H1 (cell line): ENCODE results near the gene NRSN1. TPM values are rescaled to one million over a fixed set of nuclear protein-coding genes. Genes with fewer than 3 reads are reported as not detected.

Experiments used
- CTCF ChIA-PET: fragments of 300-600 bp; sonication (Branson Sonifier 250); formaldehyde crosslinking; loops from one replicate; lab custom pipeline; 2021; ENCODE audit not compliant: partially characterized antibody; lab: Charles Lee
- POLR2A ChIA-PET: fragments of 300-600 bp; sonication (Branson Sonifier 250); formaldehyde crosslinking; loops from one replicate; lab custom pipeline; 2021; ENCODE audit warnings: inconsistent platforms; ENCODE audit not compliant: partially characterized antibody; lab: Charles Lee
- DNase-seq, 2 experiments: peaks; one replicate each; pipeline versions ENCODE4 v3.0.0 to v3.0.0-alpha.2; 2010 to 2022; ENCODE audit warnings: low spot score in 2 of 2, low read depth in 1 of 2, mixed read lengths in 1 of 2
- FAIRE-seq: peaks from 2 replicates; lab custom pipeline; 2011; peaks lifted over from hg19 to GRCh38; lab: Jason Lieb, UNC
- H2AFZ ChIP-seq: 2 replicates; pipeline ENCODE4 v1.8.1; 2012; ENCODE audit warnings: low read length, inconsistent platforms
- H2AK5ac ChIP-seq: 2 replicates; pipeline ENCODE4 v1.6.1; 2013; ENCODE audit warnings: low read depth, low read length
- H2BK120ac ChIP-seq: replicated peaks from 2 replicates; pipeline ENCODE3; 2013; ENCODE audit warnings: low read depth, low read length, inconsistent platforms
- H2BK12ac ChIP-seq: 2 replicates; pipeline ENCODE4 v1.6.1; 2013; ENCODE audit warnings: low read depth, low read length
- H2BK15ac ChIP-seq: 2 replicates; pipeline ENCODE4 v1.6.1; 2013; ENCODE audit warnings: low read length
- H2BK20ac ChIP-seq: 2 replicates; pipeline ENCODE4 v1.6.1; 2013; ENCODE audit warnings: low read length
- H2BK5ac ChIP-seq: 2 replicates; pipeline ENCODE4 v1.6.1; 2013; ENCODE audit warnings: low read depth, low read length
- H3K14ac ChIP-seq: 2 replicates; pipeline ENCODE4 v1.6.1; 2013; ENCODE audit warnings: inconsistent platforms; ENCODE audit not compliant: insufficient read length
- H3K18ac ChIP-seq: 2 replicates; pipeline ENCODE4 v1.6.1; 2013; ENCODE audit warnings: low read length; ENCODE audit errors: extremely low read depth
- H3K23ac ChIP-seq: 2 replicates; pipeline ENCODE4 v1.6.1; 2013; ENCODE audit warnings: inconsistent platforms; ENCODE audit not compliant: insufficient read length
- H3K23me2 ChIP-seq: 2 replicates; pipeline ENCODE4 v1.6.1; 2013; ENCODE audit warnings: low read depth, low read length
- H3K27ac ChIP-seq: 2 replicates; pipeline ENCODE4 v1.6.1; 2011; ENCODE audit warnings: low read depth, low read length, inconsistent platforms
- H3K27me3 ChIP-seq, 4 experiments: replicated peaks in 1 of 4; 1 replicate in 1 of 4; 2 replicates in 3 of 4; pipeline versions ENCODE4 v1.6.1 to v1.8.1; 2011 to 2013; ENCODE audit warnings: low read length in 3 of 4, mild to moderate bottlenecking in 3 of 4, inconsistent platforms in 2 of 4, mixed read lengths in 2 of 4, moderate library complexity in 1 of 4; ENCODE audit not compliant: control insufficient read depth in 3 of 4, insufficient read depth in 3 of 4; ENCODE audit errors: extremely low read depth in 1 of 4
- H3K36me3 ChIP-seq, 4 experiments: 2 replicates each; pipeline versions ENCODE4 v1.6.1 to v1.8.1; 2011 to 2013; ENCODE audit warnings: mild to moderate bottlenecking in 4 of 4, low read length in 3 of 4, moderate library complexity in 2 of 4, control low read depth in 1 of 4, inconsistent platforms in 1 of 4; ENCODE audit not compliant: insufficient read depth in 4 of 4, control insufficient read depth in 2 of 4
- H3K4ac ChIP-seq: replicated peaks from 2 replicates; pipeline ENCODE3; 2013; ENCODE audit warnings: low read length, low read depth, mixed read lengths, inconsistent platforms; ENCODE audit not compliant: insufficient read length
- H3K4me1 ChIP-seq, 4 experiments: replicated peaks in 1 of 4; 1 replicate in 1 of 4; 2 replicates in 3 of 4; pipeline versions ENCODE4 v1.6.1 to v1.8.1; 2011 to 2013; ENCODE audit warnings: low read length in 3 of 4, inconsistent platforms in 2 of 4, mixed read lengths in 1 of 4; ENCODE audit not compliant: insufficient read depth in 4 of 4, control insufficient read depth in 3 of 4
- H3K4me2 ChIP-seq, 2 experiments: 2 replicates each; pipeline versions ENCODE4 v1.6.1 to v1.8.1; 2011 to 2013; ENCODE audit warnings: low read depth in 2 of 2, low read length in 2 of 2, control low read depth in 1 of 2, inconsistent platforms in 1 of 2, mild to moderate bottlenecking in 1 of 2; ENCODE audit not compliant: insufficient read depth in 1 of 2
- H3K4me3 ChIP-seq, 4 experiments: fragments of 200-600, 300-600 bp in 1 of 4; sonication (generic), shearing (Covaris generic), sonication (Bioruptor Twin) in 1 of 4; 2 replicates each; pipeline versions ENCODE4 v1.5.1 to v1.8.1; 2011 to 2016; ENCODE audit warnings: low read length in 4 of 4, low read depth in 3 of 4, control low read depth in 2 of 4, inconsistent platforms in 2 of 4, mild to moderate bottlenecking in 2 of 4, mixed read lengths in 1 of 4, moderate library complexity in 1 of 4; ENCODE audit not compliant: insufficient read depth in 2 of 4; ENCODE audit errors: extremely low read depth in 1 of 4
- H3K56ac ChIP-seq: replicated peaks from 2 replicates; pipeline ENCODE3; 2013; ENCODE audit warnings: low read depth, mild to moderate bottlenecking, mixed read lengths, low read length, inconsistent platforms; ENCODE audit not compliant: insufficient read length
- H3K79me1 ChIP-seq: 2 replicates; pipeline ENCODE4 v1.6.1; 2013; ENCODE audit warnings: low read depth, low read length, control low read depth
- H3K79me2 ChIP-seq, 2 experiments: 2 replicates each; pipeline versions ENCODE4 v1.6.1 to v1.8.1; 2012 to 2013; ENCODE audit warnings: low read length in 2 of 2, mild to moderate bottlenecking in 2 of 2, inconsistent platforms in 1 of 2; ENCODE audit not compliant: insufficient read depth in 2 of 2, control insufficient read depth in 1 of 2
- H3K9ac ChIP-seq, 4 experiments: replicated peaks in 1 of 4; 1 replicate in 1 of 4; 2 replicates in 3 of 4; pipeline versions ENCODE4 v1.6.1 to v1.8.1; 2011 to 2013; ENCODE audit warnings: low read depth in 3 of 4, low read length in 3 of 4, control low read depth in 2 of 4, mild to moderate bottlenecking in 2 of 4, moderate library complexity in 2 of 4, inconsistent platforms in 1 of 4; ENCODE audit errors: extremely low read depth in 1 of 4
- H3K9me3 ChIP-seq, 2 experiments: 2 replicates each; pipeline versions ENCODE4 v1.6.1 to v1.8.1; 2012 to 2013; ENCODE audit warnings: mild to moderate bottlenecking in 2 of 2, moderate library complexity in 2 of 2, control low read depth in 1 of 2, inconsistent platforms in 1 of 2, low read depth in 1 of 2, low read length in 1 of 2, mixed read lengths in 1 of 2; ENCODE audit not compliant: insufficient read depth in 2 of 2
- H4K20me1 ChIP-seq, 2 experiments: replicated peaks in 1 of 2; 2 replicates each; pipeline versions ENCODE3 to v1.8.1; 2011 to 2013; ENCODE audit warnings: inconsistent platforms in 2 of 2, low read length in 2 of 2, mild to moderate bottlenecking in 1 of 2; ENCODE audit not compliant: insufficient read depth in 2 of 2, control insufficient read depth in 1 of 2
- H4K5ac ChIP-seq: 2 replicates; pipeline ENCODE4 v1.6.1; 2013; ENCODE audit warnings: low read length, low read depth, mixed read lengths, inconsistent platforms; ENCODE audit not compliant: insufficient read length
- H4K8ac ChIP-seq: 2 replicates; pipeline ENCODE4 v1.8.0; 2013; ENCODE audit warnings: mild to moderate bottlenecking, moderate library complexity, low read length, inconsistent platforms; ENCODE audit not compliant: insufficient read depth; ENCODE audit errors: extremely low read depth
- H4K91ac ChIP-seq: replicated peaks from 2 replicates; pipeline ENCODE3; 2013; ENCODE audit warnings: low read length, mixed read lengths, inconsistent platforms; ENCODE audit not compliant: insufficient read length
- BACH1 ChIP-seq: IDR thresholded peaks from 2 replicates; pipeline ENCODE4 v1.6.1; 2012; ENCODE audit warnings: low read length, improper control_type of control experiment
- CBX8 ChIP-seq: fragments of 300-800, 300-1000 bp; sonication (generic); IDR thresholded peaks from 2 replicates; pipeline ENCODE4 v1.7.1; 2016; ENCODE audit warnings: low read depth, low read length, borderline replicate concordance
- CEBPB ChIP-seq: IDR thresholded peaks from 2 replicates; pipeline ENCODE4 v1.6.1; 2012; ENCODE audit warnings: low read depth, low read length
- CREB1 ChIP-seq: IDR thresholded peaks from 2 replicates; pipeline ENCODE4 v1.6.1; 2012; ENCODE audit warnings: inconsistent platforms
- SIN3A ChIP-seq, 2 experiments: IDR thresholded peaks in 1 of 2; conservative IDR thresholded peaks in 1 of 2; 2 replicates each; pipeline ENCODE4 v1.6.1; 2011 to 2012; ENCODE audit warnings: low read length in 2 of 2, improper control_type of control experiment in 1 of 2, low read depth in 1 of 2, mild to moderate bottlenecking in 1 of 2
- SIX5 ChIP-seq: IDR thresholded peaks from 2 replicates; pipeline ENCODE4 v1.6.1; 2011; ENCODE audit warnings: mild to moderate bottlenecking, low read depth, low read length
- SP4 ChIP-seq: IDR thresholded peaks from 2 replicates; pipeline ENCODE4 v1.6.1; 2012; ENCODE audit warnings: low read length, inconsistent platforms
- TAF7 ChIP-seq: optimal IDR thresholded peaks from 2 replicates; pipeline ENCODE3; 2011; ENCODE audit warnings: low read depth, mild to moderate bottlenecking, inconsistent platforms, low read length, moderate library complexity, borderline replicate concordance
- TBP ChIP-seq: IDR thresholded peaks from 2 replicates; pipeline ENCODE4 v1.6.1; 2011; ENCODE audit warnings: low read depth, low read length, improper control_type of control experiment
- WGBS, 2 experiments: shearing (Covaris generic) in 1 of 2; methylation state at CpG; one replicate each; pipeline versions ENCODE4 v1.1.6 to v1.1.7; 2013 to 2015; ENCODE audit warnings: low lambda C conversion rate in 2 of 2, mixed read lengths in 2 of 2, inconsistent platforms in 1 of 2, low coverage in 1 of 2, missing lambda C conversion rate in 1 of 2; ENCODE audit not compliant: insufficient replicate concordance in 2 of 2, insufficient coverage in 1 of 2, insufficient read length in 1 of 2; ENCODE audit errors: extremely low coverage in 1 of 2, missing lambda C conversion rate in 1 of 2; 5-methylcytosine and 5-hydroxymethylcytosine counted together
- polyA plus RNA-seq, 7 experiments: library from polyadenylated mRNA; depleted of rRNA in 3 of 7; stranded (reverse) in 5 of 7; unstranded in 2 of 7; fragments of >200 nt in 5 of 7; fragments of 200-250 nt in 2 of 7; gene quantifications; 1 replicate in 5 of 7; 2 replicates in 1 of 7; 4 replicates in 1 of 7; pipeline versions ENCODE4 v1.2.1 to v1.2.3, GENCODE V29; 2011 to 2013; ENCODE audit warnings: missing spikeins in 2 of 7, mixed read lengths in 2 of 7
- total RNA-seq: library from RNA; stranded (reverse); fragmentation: NEBNext Ultra II Directional; extraction: Animal tissue kit (Norgen Biotek cat#: 25700); gene quantifications from 2 replicates; pipeline ENCODE4 v1.2.1, GENCODE V29; 2021
- TF ChIP-seq, protein P1 (sequence below): IDR thresholded peaks from 2 replicates; pipeline ENCODE4 v1.6.1; 2011; ENCODE audit warnings: low read depth, mild to moderate bottlenecking, low read length; ENCODE audit not compliant: insufficient read depth

NRSN1 gene
- total and polyA plus RNA-seq, 2 of the 8 experiments (the other 6 are each of a cell fraction or from before 2014, with no cell fraction given), result 0.15 to 0.78 TPM

GRCh38 chr6:24157886-24158285, 31.9 kb downstream of the NRSN1 start:
- Histone ChIP-seq H3K27ac (no peak overlapping the region), H3K18ac (no peak overlapping the region), H3K4me3 (no peak overlapping the region), H4K20me1 (no peaks in the 10 kb centered on the region), H3K56ac (no peak overlapping the region), H2AFZ (no peak overlapping the region), H2AK5ac (no peak overlapping the region), H2BK12ac (no peak overlapping the region), H2BK120ac (no peak overlapping the region), H3K23ac (no peak overlapping the region), H4K8ac (no peak overlapping the region), H4K91ac (no peak overlapping the region), H3K9ac (no peak overlapping the region), H3K23me2 (no peaks in the 10 kb centered on the region), H3K4me2 (no peak overlapping the region), H2BK15ac (no peak overlapping the region), H4K5ac (no peak overlapping the region), H3K79me2 (no peaks in the 10 kb centered on the region), H3K4ac (no peak overlapping the region), H2BK5ac (no peak overlapping the region), H3K14ac (no peak overlapping the region), H3K4me1 (no peaks in the 10 kb centered on the region), H2BK20ac (no peak overlapping the region), H3K27me3 (no peaks in the 10 kb centered on the region), H3K79me1 (no peaks in the 10 kb centered on the region), H3K9me3 (no peaks in the 10 kb centered on the region), H3K36me3 (no peaks in the 10 kb centered on the region)
- DNase-seq (no peak), FAIRE-seq (no peak)
- POLR2A ChIA-PET, result no interaction called here
- 87% methylated on average over 1 of the region's 1 CpG; no CpG with 5 or more reads in 1 of the 2 experiments for WGBS, 2 experiments
- CTCF ChIA-PET, result interaction anchor here (0.7 to 1.1 kb wide), 2 partner anchors 8 to 80 kb away, joined by 3 to 6 read pairs; no protein-coding TSS in a partner anchor
- TF ChIP-seq SP4, result no peak
- no peak for TF ChIP-seq CREB1
- TF ChIP-seq SIX5, result no peak
- TF ChIP-seq CEBPB, result no peak
- TF ChIP-seq TBP, result no peak
- TF ChIP-seq SIN3A (conservative IDR thresholded peaks at IDR 0.05 in 1 of 2, IDR thresholded peaks at IDR 0.05 in 1 of 2; ENCODE audit: low read depth in 1 of 2, low read length in 2 of 2), result no peak
- TF ChIP-seq TAF7, result no peak
- TF ChIP-seq CBX8, result no peak
- TF ChIP-seq, protein P1, sequence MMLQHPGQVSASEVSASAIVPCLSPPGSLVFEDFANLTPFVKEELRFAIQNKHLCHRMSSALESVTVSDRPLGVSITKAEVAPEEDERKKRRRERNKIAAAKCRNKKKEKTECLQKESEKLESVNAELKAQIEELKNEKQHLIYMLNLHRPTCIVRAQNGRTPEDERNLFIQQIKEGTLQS, result no peak
- no peak for TF ChIP-seq BACH1
